Measurements from ENCODE around the gene PRAMEF10.
"Not testable (repeated sequence)": the region's sequence is repeated elsewhere in the genome, so short reads cannot be mapped to it uniquely, and the experiment has no call there.

PRAMEF10 gene

GRCh38 chr1:12898170-12898569 is at the start of gene PRAMEF10:
PRAMEF10 (minus strand) TSS chr1:12898270; CDS start chr1:12895847, 2,423 bp downstream.
- TF ChIP-seq MAX (IDR thresholded peaks at IDR 0.05); CEBPB (IDR thresholded peaks at IDR 0.05); FOXM1 (IDR thresholded peaks at IDR 0.05; ENCODE audit: borderline replicate concordance, low read depth): not testable (repeated sequence)

- not testable (repeated sequence) for TF ChIP-seq USF1 (IDR thresholded peaks at IDR 0.05); TCF12 (IDR thresholded peaks at IDR 0.05; ENCODE audit: low read depth); YY1 (IDR thresholded peaks at IDR 0.05; ENCODE audit: low read depth)
Observed at GRCh38 chr1:12947480-12947879, 49.4 kb upstream of the PRAMEF10 start, which contains the start of gene PRAMEF6. PRAMEF6 (minus strand) TSS chr1:12947580; CDS start chr1:12942518, 5,062 bp downstream.

- not testable (repeated sequence) for TF ChIP-seq FOXM1 (IDR thresholded peaks at IDR 0.05; ENCODE audit: borderline replicate concordance, low read depth); RAD21 (IDR thresholded peaks at IDR 0.05; ENCODE audit: low read depth); CEBPB (IDR thresholded peaks at IDR 0.05)
Observed at GRCh38 chr1:12916310-12916709, 18.2 kb upstream of the PRAMEF10 start, which contains the start of gene PRAMEF7. PRAMEF7 (plus strand) TSS chr1:12916610; CDS start chr1:12917693, 1,083 bp downstream.

- TF ChIP-seq REST (IDR thresholded peaks at IDR 0.05; ENCODE audit: low read depth); EGR1 (IDR thresholded peaks at IDR 0.05); FOXM1 (IDR thresholded peaks at IDR 0.05; ENCODE audit: borderline replicate concordance, low read depth): not testable (repeated sequence)
Observed at GRCh38 chr1:12886101-12886500, 12.0 kb downstream of the PRAMEF10 start, which contains the start of gene PRAMEF4. PRAMEF4 (minus strand) TSS chr1:12886201; CDS start chr1:12883394, 2,807 bp downstream.

GRCh38 chr1:12856786-12857185 is 41.3 kb downstream of the PRAMEF10 start, which contains the start of gene PRAMEF2:
PRAMEF2 (plus strand) TSS chr1:12857086; CDS start chr1:12859010, 1,924 bp downstream.
- TF ChIP-seq MAX (IDR thresholded peaks at IDR 0.05); TAF1 (IDR thresholded peaks at IDR 0.05; ENCODE audit: low read depth); CEBPB (IDR thresholded peaks at IDR 0.05): not testable (repeated sequence)

- TF ChIP-seq REST (IDR thresholded peaks at IDR 0.05; ENCODE audit: low read depth) (no peak), USF1 (IDR thresholded peaks at IDR 0.05) (no peak), ZBTB7A (IDR thresholded peaks at IDR 0.05; ENCODE audit: low read depth) (no peak), YY1 (IDR thresholded peaks at IDR 0.05; ENCODE audit: low read depth) (no peak), NFIC (IDR thresholded peaks at IDR 0.05) (no peak), FOXM1 (IDR thresholded peaks at IDR 0.05; ENCODE audit: borderline replicate concordance, low read depth) (no peak), RAD21 (IDR thresholded peaks at IDR 0.05; ENCODE audit: low read depth) (no peak), CEBPB (IDR thresholded peaks at IDR 0.05) (no peak), TEAD4 (IDR thresholded peaks at IDR 0.05) (no peak), TAF1 (IDR thresholded peaks at IDR 0.05; ENCODE audit: low read depth) (no peak)
Observed at GRCh38 chr1:12851779-12852178, 46.3 kb downstream of the PRAMEF10 start.

- not testable (repeated sequence) for TF ChIP-seq CREB1 (IDR thresholded peaks at IDR 0.05; ENCODE audit: low read depth); YY1 (IDR thresholded peaks at IDR 0.05; ENCODE audit: low read depth); USF1 (IDR thresholded peaks at IDR 0.05)
Observed at GRCh38 chr1:12848620-12849019, 49.5 kb downstream of the PRAMEF10 start, which contains the start of gene HNRNPCL1. HNRNPCL1 (minus strand) TSS chr1:12848720; CDS start chr1:12848289, 431 bp downstream.

Measured in Ishikawa (cell line).